ENCODE measurements around the gene EGFR. TPM values are rescaled to one million over a fixed set of nuclear protein-coding genes. Genes with fewer than 3 reads are reported as not detected.

EGFR gene
- total RNA-seq, 2 experiments from 2014 or later: not detected

DNA sequence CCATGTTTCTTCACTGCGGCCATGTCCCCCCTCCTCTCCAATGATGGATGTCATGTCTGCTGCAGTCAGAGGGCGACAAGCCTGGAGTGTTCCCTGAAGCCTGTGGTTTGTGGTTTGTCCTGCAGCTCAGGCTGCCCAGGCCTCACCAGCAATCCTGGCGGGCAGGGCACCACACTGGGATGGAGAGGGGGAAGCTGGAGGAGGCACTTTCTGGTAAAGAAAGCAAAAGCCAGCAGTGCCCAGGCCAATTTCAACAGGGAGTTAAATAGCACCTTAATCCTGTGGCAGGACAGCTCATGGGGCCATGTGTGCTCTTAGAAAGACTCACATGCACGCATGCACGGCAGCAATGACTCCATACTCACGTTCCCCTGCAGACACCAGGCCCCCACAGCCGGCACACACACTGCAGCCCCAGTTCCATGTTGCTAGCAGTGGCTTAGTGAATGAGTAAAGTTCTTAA lies 158.3 kb downstream of the EGFR start:
- Mint-ChIP-seq H3K4me1 (no peaks in the 10 kb centered on the region), H3K4me3 (no peak overlapping the region), H3K36me3 (ENCODE audit: low read depth) (no peaks in the 10 kb centered on the region), H3K27ac (no peak overlapping the region), H3K9me3 (no peaks in the 10 kb centered on the region), H3K27me3 (peaks cover 2% of the 10 kb centered on the region)
- DNase-seq: no peak
- CTCF ChIA-PET: no interaction called here
- POLR2A ChIA-PET: interaction anchor here (0.5 kb wide), 1 partner anchor 405 kb away, joined by 3 read pairs; no protein-coding TSS in a partner anchor

DNA sequence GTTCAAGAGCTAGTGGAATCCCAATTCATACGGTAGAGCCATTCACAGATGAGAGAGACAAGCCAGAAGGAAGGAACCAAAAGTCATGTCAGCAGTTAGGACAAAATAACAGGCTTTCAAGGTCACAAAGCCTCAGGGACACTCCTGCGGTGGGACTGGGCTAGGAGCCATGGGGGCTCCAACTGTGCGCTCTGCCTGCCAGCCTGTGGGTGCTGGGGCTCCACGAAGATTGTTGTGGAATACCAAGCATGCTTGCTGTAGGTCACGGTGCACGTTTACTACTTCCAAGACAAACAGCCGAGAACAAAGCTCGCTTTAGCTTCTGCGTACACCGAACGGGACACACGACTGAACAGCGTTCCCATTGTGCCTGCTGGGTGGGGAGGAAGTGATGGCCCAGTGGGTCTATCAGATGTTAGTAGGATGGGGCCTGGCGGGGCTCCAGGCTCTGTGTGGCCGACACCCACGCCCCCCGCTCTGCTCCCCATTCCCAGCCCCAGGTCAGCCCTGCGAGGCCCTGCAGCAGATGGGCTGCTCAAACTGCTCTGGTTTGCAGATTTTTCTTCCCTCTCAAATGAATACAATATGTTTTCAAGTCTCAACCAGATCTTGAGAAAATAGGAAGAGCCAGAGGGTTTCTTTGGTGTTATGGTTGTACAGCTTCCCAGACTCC lies 158.9 kb downstream of the EGFR start:
- ChIA-PET POLR2A (no interaction called here), CTCF (no interaction called here)
- Mint-ChIP-seq H3K4me3 (no peak overlapping the region), H3K27me3 (peaks cover 2% of the 10 kb centered on the region), H3K4me1 (no peaks in the 10 kb centered on the region), H3K9me3 (no peaks in the 10 kb centered on the region), H3K36me3 (ENCODE audit: low read depth) (no peaks in the 10 kb centered on the region), H3K27ac (no peak overlapping the region)
- DNase-seq: no peak

DNA sequence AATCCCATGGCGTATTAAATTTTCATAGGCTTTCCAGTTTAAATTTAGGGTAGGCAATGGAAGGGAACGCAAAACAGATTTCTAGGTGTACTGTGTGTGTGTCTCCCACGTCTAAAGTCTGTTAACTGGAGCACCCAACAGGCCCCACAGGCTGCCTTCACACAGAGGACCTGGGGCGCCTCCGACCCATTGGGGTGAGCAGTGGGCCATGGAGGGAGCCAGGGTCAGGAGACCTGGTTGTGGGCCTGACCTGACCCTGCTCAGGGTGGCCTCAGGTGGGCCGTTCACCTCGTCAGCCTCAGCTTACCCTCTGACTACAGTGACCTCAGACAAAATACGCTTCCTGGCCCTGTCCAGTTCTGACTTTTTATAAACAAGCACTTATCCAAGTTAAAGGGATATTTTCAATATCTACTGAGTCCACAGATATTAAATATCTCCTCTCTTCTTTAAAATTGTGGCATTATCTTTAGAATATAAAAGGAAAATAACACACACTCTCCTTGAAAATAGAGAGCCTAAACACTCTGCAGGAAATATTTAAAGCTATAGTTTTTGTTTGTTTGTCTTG lies 159.6 kb downstream of the EGFR start:
- POLR2A ChIA-PET: no interaction called here
- Mint-ChIP-seq H3K9me3 (no peaks in the 10 kb centered on the region), H3K36me3 (ENCODE audit: low read depth) (no peaks in the 10 kb centered on the region), H3K27me3 (peaks cover 2% of the 10 kb centered on the region), H3K4me1 (no peaks in the 10 kb centered on the region), H3K4me3 (no peak overlapping the region), H3K27ac (no peak overlapping the region)
- CTCF ChIA-PET: no interaction called here
- no peak for DNase-seq

DNA sequence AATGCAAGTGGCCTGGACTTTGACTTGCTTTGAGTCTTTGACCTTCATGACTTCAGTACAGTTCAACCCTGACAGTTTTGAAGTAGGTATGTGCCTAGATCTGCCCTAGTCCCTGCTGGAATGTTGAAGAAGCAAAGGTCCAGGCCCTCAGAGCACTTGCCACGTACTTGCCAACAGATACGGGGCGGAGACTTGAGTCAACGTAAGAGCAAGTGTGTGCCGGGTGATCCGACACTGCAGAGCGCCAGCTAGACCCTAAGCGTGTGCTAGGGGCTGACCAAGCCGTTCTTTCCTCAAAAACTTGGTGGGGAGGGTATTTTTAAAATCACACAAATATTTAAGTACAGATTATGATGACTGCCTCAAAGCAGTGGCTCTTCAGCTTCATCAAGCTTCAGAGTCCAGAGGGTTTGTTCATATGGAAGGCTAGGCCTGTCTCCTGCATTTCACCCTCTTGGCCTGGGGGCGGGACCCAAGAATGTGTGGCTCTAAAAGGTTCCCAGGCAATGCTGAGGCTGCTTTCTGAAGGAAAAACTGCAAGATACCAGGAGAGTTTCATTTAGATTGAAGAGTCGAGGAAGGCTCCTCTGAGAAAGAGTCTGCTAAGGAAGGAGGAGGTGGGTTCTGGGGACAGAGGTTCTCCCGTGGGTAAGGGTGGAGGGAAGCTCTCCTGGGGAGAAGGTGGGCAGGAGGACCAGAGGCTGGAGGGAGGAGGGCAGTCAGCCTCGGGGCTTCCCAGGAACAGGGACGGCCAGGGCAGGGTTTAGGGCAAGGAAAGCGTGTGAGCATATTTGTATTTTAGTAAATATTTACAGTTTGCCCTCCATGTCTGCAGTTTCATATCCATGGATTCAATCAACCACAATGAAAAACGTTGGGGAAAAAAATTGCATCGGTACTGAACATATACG lies 160.3 kb downstream of the EGFR start:
- Mint-ChIP-seq H3K4me1 (no peaks in the 10 kb centered on the region), H3K4me3 (no peak overlapping the region), H3K27ac (no peak overlapping the region), H3K36me3 (ENCODE audit: low read depth) (no peaks in the 10 kb centered on the region), H3K9me3 (no peaks in the 10 kb centered on the region), H3K27me3 (peaks cover 2% of the 10 kb centered on the region)
- ChIA-PET CTCF (no interaction called here), POLR2A (no interaction called here)
- DNase-seq: no peak

DNA sequence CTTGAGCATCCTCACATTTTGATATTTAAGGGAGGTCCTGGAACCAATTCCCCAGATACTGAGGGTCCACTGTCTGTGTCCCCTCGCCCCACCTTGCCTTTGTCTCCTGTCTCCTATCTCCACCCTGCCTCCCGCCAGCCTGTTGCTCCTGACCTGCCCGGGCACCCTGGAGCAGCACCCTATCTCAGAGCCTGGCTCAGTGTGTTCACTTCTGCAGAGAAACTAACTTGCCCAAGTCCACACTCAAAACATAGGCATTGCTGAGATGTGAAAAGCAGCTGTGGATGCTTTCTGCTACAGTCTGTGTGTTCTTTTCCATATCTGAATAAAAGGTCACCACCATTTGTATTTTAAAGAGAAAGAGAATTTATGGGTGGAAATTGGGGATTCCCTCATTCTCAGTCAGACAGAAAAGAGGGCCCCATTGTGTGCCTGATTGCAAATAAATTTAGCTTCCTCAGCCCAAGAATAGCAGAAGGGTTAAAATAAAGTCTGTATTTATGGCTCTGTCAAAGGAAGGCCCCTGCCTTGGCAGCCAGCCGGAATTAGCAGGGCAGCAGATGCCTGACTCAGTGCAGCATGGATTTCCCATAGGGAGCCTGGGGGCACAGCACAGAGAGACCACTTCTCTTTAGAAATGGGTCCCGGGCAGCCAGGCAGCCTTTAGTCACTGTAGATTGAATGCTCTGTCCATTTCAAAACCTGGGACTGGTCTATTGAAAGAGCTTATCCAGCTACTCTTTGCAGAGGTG lies 161.3 kb downstream of the EGFR start:
- DNase-seq: no peak
- H3K36me3 Mint-ChIP-seq (ENCODE audit: low read depth): no peaks in the 10 kb centered on the region
- ChIA-PET CTCF (no interaction called here), POLR2A (no interaction called here)
- H3K4me3 Mint-ChIP-seq: no peak overlapping the region
- H3K27ac Mint-ChIP-seq: no peak overlapping the region
- H3K4me1 Mint-ChIP-seq: no peaks in the 10 kb centered on the region
- peaks cover 5% of the 10 kb centered on the region for H3K27me3 Mint-ChIP-seq
- no peaks in the 10 kb centered on the region for H3K9me3 Mint-ChIP-seq

DNA sequence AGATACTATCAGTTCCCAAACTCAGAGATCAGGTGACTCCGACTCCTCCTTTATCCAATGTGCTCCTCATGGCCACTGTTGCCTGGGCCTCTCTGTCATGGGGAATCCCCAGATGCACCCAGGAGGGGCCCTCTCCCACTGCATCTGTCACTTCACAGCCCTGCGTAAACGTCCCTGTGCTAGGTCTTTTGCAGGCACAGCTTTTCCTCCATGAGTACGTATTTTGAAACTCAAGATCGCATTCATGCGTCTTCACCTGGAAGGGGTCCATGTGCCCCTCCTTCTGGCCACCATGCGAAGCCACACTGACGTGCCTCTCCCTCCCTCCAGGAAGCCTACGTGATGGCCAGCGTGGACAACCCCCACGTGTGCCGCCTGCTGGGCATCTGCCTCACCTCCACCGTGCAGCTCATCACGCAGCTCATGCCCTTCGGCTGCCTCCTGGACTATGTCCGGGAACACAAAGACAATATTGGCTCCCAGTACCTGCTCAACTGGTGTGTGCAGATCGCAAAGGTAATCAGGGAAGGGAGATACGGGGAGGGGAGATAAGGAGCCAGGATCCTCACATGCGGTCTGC lies 162.2 kb downstream of the EGFR start:
- H3K9me3 Mint-ChIP-seq: no peaks in the 10 kb centered on the region
- POLR2A ChIA-PET: no interaction called here
- H3K27me3 Mint-ChIP-seq: peaks cover 5% of the 10 kb centered on the region
- H3K4me3 Mint-ChIP-seq: no peak overlapping the region
- CTCF ChIA-PET: no interaction called here
- H3K36me3 Mint-ChIP-seq (ENCODE audit: low read depth): no peaks in the 10 kb centered on the region
- DNase-seq: no peak
- no peak overlapping the region for H3K27ac Mint-ChIP-seq
- peaks cover 6% of the 10 kb centered on the region for H3K4me1 Mint-ChIP-seq

DNA sequence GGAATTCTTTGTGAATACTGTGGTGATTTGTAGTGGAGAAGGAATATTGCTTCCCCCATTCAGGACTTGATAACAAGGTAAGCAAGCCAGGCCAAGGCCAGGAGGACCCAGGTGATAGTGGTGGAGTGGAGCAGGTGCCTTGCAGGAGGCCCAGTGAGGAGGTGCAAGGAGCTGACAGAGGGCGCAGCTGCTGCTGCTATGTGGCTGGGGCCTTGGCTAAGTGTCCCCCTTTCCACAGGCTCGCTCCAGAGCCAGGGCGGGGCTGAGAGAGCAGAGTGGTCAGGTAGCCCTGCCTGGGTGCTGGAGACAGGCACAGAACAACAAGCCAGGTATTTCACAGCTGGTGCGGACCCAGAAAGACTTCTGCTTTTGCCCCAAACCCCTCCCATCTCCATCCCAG lies 162.9 kb downstream of the EGFR start:
- peaks cover 5% of the 10 kb centered on the region for H3K27me3 Mint-ChIP-seq
- CTCF ChIA-PET: no interaction called here
- no peak for DNase-seq

DNA sequence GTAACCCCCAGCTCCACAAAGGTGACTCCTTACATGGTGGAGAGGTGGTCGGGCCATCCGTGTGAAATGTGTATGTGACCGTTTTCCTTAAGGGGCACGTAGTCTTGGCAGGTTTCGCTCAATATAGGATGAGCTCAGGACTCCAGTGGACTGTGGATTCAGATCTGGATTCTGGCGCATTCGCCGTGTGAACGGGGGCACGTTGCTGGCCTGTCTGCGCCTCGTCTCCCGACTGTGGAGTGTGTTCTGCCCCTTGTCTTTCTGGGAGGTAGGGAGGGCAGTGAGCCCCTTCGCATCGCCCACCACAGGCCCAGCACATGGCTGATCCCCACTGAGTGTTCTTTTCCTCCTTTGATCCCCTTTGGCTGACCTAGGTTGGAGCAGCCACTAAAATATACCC lies 165.1 kb downstream of the EGFR start:
- CTCF ChIA-PET: no interaction called here
- DNase-seq: no peak
- H3K36me3 Mint-ChIP-seq (ENCODE audit: low read depth): no peaks in the 10 kb centered on the region
- POLR2A ChIA-PET: no interaction called here
- no peak overlapping the region for H3K4me3 Mint-ChIP-seq
- peaks cover 6% of the 10 kb centered on the region for H3K4me1 Mint-ChIP-seq
- no peak overlapping the region for H3K27ac Mint-ChIP-seq
- H3K27me3 Mint-ChIP-seq: peaks cover 8% of the 10 kb centered on the region
- no peaks in the 10 kb centered on the region for H3K9me3 Mint-ChIP-seq

More for the DNA sequence above, 162.9 kb downstream of the EGFR start:
- Mint-ChIP-seq H3K36me3 (ENCODE audit: low read depth) (no peaks in the 10 kb centered on the region), H3K27ac (no peak overlapping the region), H3K4me1 (peaks cover 6% of the 10 kb centered on the region), H3K9me3 (no peaks in the 10 kb centered on the region), H3K4me3 (no peak overlapping the region)
- POLR2A ChIA-PET: no interaction called here

DNA sequence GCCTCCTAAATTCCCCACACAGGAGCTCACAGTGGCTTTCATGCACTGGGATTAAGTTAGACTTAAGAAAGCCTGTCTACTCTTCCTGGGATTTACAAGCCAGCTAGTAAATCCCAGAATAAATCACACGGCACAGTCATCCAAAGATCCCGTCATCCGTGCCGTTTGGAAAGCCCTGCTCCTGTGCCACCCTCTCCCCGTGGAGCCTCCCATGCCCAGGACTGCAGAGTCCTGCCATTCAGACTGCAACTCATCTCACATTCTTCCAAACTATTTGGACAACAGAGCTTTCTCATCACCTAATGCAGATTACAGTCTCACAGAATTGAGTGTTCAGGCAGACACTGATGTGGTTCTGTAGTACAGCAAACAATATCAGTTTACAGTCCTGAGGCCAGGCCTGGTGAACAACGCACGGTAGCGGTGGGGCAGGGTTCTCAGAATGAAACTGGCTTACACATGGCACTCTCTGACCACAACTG lies 166.5 kb downstream of the EGFR start:
- Mint-ChIP-seq H3K9me3 (no peaks in the 10 kb centered on the region), H3K27ac (no peak overlapping the region), H3K4me3 (no peak overlapping the region), H3K36me3 (ENCODE audit: low read depth) (no peaks in the 10 kb centered on the region), H3K27me3 (peaks cover 8% of the 10 kb centered on the region), H3K4me1 (peaks cover 6% of the 10 kb centered on the region)
- POLR2A ChIA-PET: no interaction called here
- CTCF ChIA-PET: no interaction called here
- DNase-seq: no peak

DNA sequence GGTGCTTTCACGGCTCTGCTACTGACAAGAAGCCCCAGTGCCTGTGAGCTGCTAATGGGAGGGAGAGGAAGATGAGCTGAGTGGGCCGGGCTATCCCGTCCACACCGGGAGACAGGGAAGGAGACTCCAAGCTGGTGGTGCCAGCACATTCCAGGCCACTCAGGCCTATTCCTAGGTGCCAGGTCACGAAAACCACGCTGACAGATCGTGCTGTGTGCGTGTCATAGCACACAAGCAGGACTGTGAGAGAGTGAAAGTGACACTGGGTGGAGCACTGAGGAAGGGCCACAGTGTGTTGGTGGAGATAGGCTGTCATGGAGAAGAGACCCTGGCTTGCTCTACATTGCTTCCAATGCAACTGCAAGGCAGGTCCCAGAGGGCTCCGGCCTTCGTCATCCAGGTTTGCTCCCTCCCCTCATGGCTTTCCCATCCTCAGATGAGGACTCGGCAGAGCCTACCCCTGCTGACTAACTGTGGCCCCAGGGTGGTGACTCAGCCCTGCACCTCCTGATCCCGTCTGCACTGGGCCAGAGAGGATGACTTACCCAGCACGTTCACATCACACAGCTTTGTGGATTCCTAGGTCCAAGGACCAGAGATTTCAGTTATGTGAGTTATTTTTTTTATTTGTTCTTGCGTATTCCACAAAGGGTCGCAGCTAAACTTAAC lies 167.3 kb downstream of the EGFR start:
- Mint-ChIP-seq H3K36me3 (ENCODE audit: low read depth) (no peaks in the 10 kb centered on the region), H3K9me3 (no peaks in the 10 kb centered on the region), H3K4me3 (no peak overlapping the region), H3K27ac (no peak overlapping the region), H3K4me1 (peaks cover 6% of the 10 kb centered on the region), H3K27me3 (peaks cover 8% of the 10 kb centered on the region)
- CTCF ChIA-PET: no interaction called here
- no peak for DNase-seq
- POLR2A ChIA-PET: no interaction called here

DNA sequence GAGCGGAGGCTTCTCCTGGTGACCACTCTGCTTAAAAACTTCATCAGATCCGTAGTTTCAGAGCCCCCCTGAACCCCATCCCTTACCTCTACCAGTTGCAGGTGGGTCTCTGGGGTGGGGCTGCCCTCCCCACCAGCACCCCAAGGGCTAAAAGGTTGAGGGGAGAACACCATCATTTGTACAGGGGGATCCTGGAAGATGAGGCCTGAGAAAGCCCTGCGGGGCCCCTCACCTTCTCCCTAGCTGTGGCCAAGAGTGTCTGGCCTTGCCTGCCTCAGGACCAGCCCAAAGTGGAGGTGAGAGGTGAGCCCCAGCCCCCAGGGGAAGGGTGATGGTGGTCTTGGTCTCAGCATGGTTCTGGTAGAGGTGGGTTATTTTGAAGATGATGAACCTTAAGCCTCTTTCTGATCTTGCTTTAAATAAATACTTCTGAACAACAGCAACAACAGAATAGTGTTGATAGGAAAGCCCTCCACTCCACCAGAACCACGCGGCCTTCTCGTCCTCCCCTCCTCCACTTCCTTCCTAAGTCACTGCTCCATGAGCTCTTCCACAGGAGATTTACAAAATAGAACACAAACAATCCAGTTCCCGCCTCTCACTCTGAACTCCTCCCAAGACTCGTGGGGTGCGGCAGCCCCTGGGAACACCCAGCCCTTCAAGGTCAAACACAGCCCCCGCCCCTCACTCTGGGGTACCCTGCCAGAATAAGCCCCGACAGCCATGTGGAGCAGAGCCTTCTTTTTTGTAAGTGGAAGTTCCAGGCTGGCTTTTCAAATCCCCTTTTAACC lies 169.1 kb downstream of the EGFR start:
- Mint-ChIP-seq H3K4me3 (no peak overlapping the region), H3K9me3 (no peaks in the 10 kb centered on the region), H3K27me3 (peaks cover 6% of the 10 kb centered on the region), H3K36me3 (ENCODE audit: low read depth) (no peaks in the 10 kb centered on the region), H3K27ac (no peak overlapping the region), H3K4me1 (peaks cover 6% of the 10 kb centered on the region)
- DNase-seq: no peak
- ChIA-PET POLR2A (no interaction called here), CTCF (no interaction called here)

DNA sequence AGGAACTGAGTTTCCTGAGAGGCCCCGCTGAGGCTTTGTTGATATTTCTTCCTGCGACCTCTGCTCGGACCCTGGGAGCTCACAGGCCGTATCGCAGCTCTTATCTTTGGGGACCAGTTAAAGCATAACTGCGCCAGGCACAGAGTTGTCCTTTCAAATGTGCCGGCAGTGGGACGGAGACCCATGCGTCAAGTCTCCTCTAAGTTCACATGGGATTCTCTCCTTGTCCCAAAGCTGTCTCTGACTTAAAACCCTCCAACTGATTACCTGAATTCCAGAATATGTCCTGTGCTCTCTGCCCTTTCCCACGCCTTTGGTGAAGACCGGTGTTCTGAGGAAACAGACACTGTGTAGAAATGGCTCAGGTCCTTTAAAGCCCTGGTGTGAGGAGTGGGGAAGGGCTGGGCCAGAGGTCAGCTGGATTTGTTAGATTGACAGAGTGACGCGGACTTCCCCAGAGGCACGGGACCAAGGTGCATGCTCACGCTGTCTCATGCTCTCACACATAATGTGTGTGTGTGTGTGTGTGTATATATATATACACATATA lies 169.8 kb downstream of the EGFR start:
- Mint-ChIP-seq H3K9me3 (no peaks in the 10 kb centered on the region), H3K27me3 (peaks cover 6% of the 10 kb centered on the region), H3K27ac (no peak overlapping the region), H3K4me1 (peaks cover 6% of the 10 kb centered on the region), H3K36me3 (ENCODE audit: low read depth) (no peaks in the 10 kb centered on the region), H3K4me3 (no peak overlapping the region)
- CTCF ChIA-PET: no interaction called here
- POLR2A ChIA-PET: no interaction called here
- no peak for DNase-seq

Measured in activated CD4-positive, alpha-beta memory T cell treated with anti-CD3 and anti-CD28 coated beads, Interleukin-2, amount 10 ng/mL, durations not matched to agents 7 days and 5 days (primary cell).